Adipocyte (in vitro differentiated cells): ENCODE measurements around the gene NUDT19.
A peak's percentile ranks its signal among the peaks of the same experiment; 100 is the strongest.

Experiments used
- DNase-seq: peaks from one replicate; pipeline ENCODE4 v3.0.0-alpha.2; 2015; ENCODE audit warnings: low read depth
- H3K27me3 ChIP-seq: replicated peaks from 2 replicates; pipeline ENCODE4 v1.7.0; 2013; ENCODE audit warnings: mild to moderate bottlenecking, low read length, moderate library complexity; ENCODE audit not compliant: control insufficient read depth, insufficient read depth
- H3K36me3 ChIP-seq: 2 replicates; pipeline ENCODE4 v1.7.0; 2013; ENCODE audit warnings: low read length, mild to moderate bottlenecking, moderate library complexity; ENCODE audit not compliant: control insufficient read depth, insufficient read depth, severe bottlenecking
- H3K4me1 ChIP-seq: 2 replicates; pipeline ENCODE4 v1.7.0; 2013; ENCODE audit warnings: mild to moderate bottlenecking, low read length, moderate library complexity; ENCODE audit not compliant: control insufficient read depth, insufficient read depth
- H3K4me3 ChIP-seq: 2 replicates; pipeline ENCODE4 v1.7.0; 2013; ENCODE audit warnings: mild to moderate bottlenecking, low read length, moderate library complexity
- H3K9ac ChIP-seq: 2 replicates; pipeline ENCODE4 v1.7.0; 2013; ENCODE audit warnings: mild to moderate bottlenecking, low read length, moderate library complexity
- H3K9me3 ChIP-seq: 2 replicates; pipeline ENCODE4 v1.7.0; 2013; ENCODE audit warnings: mild to moderate bottlenecking, low read length, moderate library complexity; ENCODE audit not compliant: control insufficient read depth

The NUDT19 gene

DNA sequence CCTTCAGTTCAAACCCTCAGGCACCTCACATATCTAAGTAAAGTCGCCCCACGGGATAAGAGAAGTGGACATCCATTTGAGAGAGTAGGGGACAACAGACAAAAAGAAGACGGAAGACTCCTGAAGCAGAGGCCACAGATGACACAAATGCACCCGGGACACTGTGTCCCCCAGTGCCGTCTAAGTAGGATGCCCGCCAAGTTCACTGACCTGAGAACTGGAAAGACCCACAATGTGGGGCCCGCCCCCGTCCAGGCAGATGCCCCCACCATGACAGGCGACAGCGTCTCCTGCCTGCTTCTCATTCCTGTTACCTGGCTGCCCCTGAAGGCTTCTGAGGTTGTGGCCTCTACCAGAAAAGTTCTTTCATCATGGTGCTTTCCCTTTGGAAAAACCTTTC is 33.5 kb upstream of the NUDT19 start:
- no peak for DNase-seq
- Histone ChIP-seq H3K36me3 (peaks cover 17% of the 10 kb centered on the region), H3K9ac (no peak overlapping the region), H3K9me3 (no peaks in the 10 kb centered on the region), H3K27me3 (no peaks in the 10 kb centered on the region), H3K4me1 (peaks cover 14% of the 10 kb centered on the region), H3K4me3 (no peak overlapping the region)

DNA sequence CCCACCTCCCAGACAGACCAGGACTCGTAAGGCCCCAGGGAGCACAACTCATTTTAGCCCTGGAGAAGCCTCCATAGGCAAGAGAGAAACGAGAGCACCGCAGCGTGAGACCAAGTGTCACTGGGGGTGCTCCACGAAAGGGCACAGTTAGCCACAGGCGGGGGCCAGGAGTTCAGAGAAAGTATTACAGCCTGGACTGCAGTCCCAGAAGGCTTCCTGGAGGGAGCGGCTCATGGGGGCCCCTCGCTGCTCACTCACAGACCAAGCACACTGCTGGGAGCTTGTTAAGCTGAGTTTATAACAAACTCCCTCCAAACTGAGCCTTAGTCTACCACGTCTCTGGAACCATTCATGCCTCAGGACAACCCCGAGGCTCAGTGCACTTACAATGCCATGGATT is 33.1 kb upstream of the NUDT19 start:
- H3K4me3 ChIP-seq, result no peak overlapping the region
- peaks cover 17% of the 10 kb centered on the region for H3K36me3 ChIP-seq
- no peaks in the 10 kb centered on the region for H3K9me3 ChIP-seq
- no peak for DNase-seq
- no peaks in the 10 kb centered on the region for H3K27me3 ChIP-seq
- no peak overlapping the region for H3K9ac ChIP-seq
- peaks cover 11% of the 10 kb centered on the region for H3K4me1 ChIP-seq

- Histone ChIP-seq H3K27me3 (no peaks in the 10 kb centered on the region), H3K4me3 (no peak overlapping the region), H3K9me3 (no peaks in the 10 kb centered on the region)
These were observed 30.3 kb upstream of the NUDT19 start for GRCh38 chr19:32661318-32661717.

DNA sequence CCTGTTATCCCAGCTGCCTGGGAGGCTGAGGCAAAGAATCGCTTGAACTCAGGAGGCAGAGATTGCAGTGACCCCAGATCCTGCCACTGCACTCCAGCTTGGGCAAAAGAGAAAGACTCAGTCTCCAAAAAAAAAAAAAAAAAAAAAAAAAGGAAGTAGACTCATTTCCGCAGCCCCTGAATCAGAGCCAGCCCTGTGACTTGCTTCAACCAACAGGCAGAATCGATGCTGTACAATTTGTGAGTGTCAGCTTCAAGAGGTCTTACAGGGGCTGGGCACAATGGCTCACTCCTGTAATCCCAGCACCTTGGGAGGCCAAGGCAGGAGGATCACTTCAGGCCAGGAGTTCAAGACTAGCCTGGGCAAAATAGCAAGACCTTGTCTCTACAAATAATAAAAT is 29.4 kb upstream of the NUDT19 start:
- Histone ChIP-seq H3K27me3 (no peaks in the 10 kb centered on the region), H3K9ac (no peak overlapping the region), H3K36me3 (peaks cover 7% of the 10 kb centered on the region), H3K9me3 (no peaks in the 10 kb centered on the region), H3K4me1 (peaks cover 11% of the 10 kb centered on the region), H3K4me3 (no peak overlapping the region)
- DNase-seq, result no peak

More at GRCh38 chr19:32661318-32661717, 30.3 kb upstream of the NUDT19 start:
- peaks cover 10% of the 10 kb centered on the region for H3K36me3 ChIP-seq
- peaks cover 11% of the 10 kb centered on the region for H3K4me1 ChIP-seq
- H3K9ac ChIP-seq, result no peak overlapping the region
- DNase-seq, result no peak

DNA sequence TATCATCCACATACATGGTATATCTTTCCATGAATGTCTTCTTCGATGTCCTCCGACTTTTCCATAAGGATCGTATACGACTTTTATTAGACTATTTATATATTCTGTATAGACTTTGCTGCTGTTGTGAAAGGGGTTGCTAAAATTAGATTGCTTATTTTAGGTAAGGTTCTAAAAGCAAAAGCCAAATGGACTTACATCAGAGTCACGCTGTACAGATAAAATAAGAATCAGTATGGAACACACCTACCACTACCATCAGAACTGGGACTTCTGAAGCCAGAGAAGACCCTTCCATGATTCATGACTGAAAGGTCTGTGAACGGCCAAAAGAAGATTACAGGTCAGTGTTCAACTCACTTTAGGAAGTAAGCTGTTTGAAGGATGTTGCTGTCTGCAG is 25.5 kb upstream of the NUDT19 start:
- peaks cover 5% of the 10 kb centered on the region for H3K4me1 ChIP-seq
- H3K4me3 ChIP-seq, result no peak overlapping the region
- no peak overlapping the region for H3K9ac ChIP-seq
- H3K27me3 ChIP-seq, result no peaks in the 10 kb centered on the region
- H3K36me3 ChIP-seq, result no peaks in the 10 kb centered on the region
- DNase-seq, result no peak
- no peaks in the 10 kb centered on the region for H3K9me3 ChIP-seq

DNA sequence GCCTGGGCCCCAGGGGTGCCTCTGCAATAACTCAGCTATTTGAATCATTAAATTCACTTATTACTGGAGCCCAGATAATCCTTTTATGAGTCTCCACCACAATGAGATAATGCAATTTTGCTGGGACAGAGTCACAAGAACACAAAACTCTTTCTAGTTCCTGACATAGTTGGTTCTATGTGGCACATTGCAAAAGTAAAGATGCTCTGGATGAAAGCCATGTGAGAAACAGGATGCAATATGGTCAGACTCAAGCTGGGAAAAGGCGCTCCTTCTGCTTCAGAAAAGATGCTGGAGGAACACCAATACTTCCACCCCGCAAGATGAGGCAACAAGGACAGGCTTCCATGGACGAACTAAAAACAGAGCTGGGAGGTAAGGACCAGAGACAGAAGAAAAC is 22.3 kb upstream of the NUDT19 start:
- Histone ChIP-seq H3K27me3 (no peaks in the 10 kb centered on the region), H3K36me3 (no peaks in the 10 kb centered on the region), H3K4me1 (peaks cover 9% of the 10 kb centered on the region), H3K9me3 (no peaks in the 10 kb centered on the region), H3K4me3 (no peak overlapping the region), H3K9ac (no peak overlapping the region)
- DNase-seq, result no peak

- Histone ChIP-seq H3K9me3 (no peaks in the 10 kb centered on the region), H3K4me3 (no peak overlapping the region), H3K36me3 (no peaks in the 10 kb centered on the region), H3K27me3 (peaks cover 3% of the 10 kb centered on the region), H3K9ac (no peak overlapping the region), H3K4me1 (peaks cover 10% of the 10 kb centered on the region)
- no peak for DNase-seq
These were observed 19.6 kb upstream of the NUDT19 start for GRCh38 chr19:32671883-32672593.

DNA sequence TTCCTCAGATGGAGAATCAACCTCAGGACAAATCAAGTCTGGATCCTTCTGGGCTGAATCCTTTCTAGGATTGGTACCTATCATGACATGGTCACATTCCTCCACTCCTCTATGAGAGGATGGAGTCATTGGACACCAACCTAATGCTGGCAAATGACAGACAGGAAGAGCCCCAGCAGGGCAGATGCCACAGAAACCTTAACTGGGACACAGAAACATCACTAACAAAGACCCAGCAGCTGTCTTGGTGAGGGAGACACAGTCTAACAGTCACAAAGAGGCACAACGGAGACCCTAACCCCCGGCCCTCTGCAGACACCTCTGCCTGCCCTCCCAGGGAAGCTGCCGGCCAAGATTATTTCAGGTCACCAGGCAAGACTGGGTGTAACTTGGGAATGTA is 18.8 kb upstream of the NUDT19 start:
- Histone ChIP-seq H3K36me3 (no peaks in the 10 kb centered on the region), H3K27me3 (peaks cover 3% of the 10 kb centered on the region), H3K4me1 (peaks cover 10% of the 10 kb centered on the region), H3K9ac (no peak overlapping the region), H3K4me3 (no peak overlapping the region), H3K9me3 (no peaks in the 10 kb centered on the region)
- DNase-seq, result no peak

GRCh38 chr19:32673573-32673972 is 18.0 kb upstream of the NUDT19 start:
- Histone ChIP-seq H3K36me3 (no peaks in the 10 kb centered on the region), H3K4me3 (peak overlapping the region; percentile 91), H3K4me1 (peaks cover 10% of the 10 kb centered on the region), H3K27me3 (peaks cover 3% of the 10 kb centered on the region), H3K9ac (no peak overlapping the region), H3K9me3 (no peaks in the 10 kb centered on the region)
- DNase-seq, result no peak

DNA sequence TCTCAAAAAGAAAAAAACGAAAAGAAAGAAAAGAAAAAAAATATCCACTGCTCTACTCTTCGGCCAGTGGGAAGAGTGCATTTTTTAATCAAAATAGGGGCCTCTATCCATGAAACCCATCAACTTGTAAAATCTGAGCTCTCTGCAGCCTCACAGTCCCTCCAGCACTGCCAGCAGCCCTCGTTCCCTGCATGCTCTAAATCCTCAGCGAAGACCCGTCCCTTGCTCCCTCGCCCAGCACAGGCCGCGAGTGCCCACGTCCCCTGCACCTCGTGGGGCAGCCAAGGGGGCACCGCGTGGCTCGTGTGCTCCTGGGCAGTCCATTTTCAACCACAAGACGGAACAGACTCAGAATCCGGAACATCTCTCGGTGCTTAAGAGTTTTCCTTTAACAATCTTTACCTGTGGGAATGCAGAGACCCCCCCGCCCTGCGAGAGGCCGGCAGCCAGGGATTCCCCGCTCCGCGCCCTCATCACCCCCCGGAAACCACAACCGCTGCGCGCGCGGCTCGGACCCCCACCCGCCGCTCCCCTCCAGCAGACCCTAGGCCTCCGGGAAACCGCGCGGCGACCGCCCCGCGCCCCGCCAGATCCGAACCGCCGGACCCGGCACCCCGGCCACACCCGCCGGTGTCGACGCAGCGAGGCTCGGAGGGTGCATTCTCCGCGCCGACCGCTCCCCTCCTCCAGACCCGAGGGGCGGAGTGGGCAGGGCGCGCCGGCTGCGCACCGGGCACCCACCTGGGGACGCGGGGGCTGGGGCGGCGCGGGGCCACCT is 17.3 kb upstream of the NUDT19 start:
- H3K4me3 ChIP-seq, result peak overlapping the region; percentile 91
- peaks cover 3% of the 10 kb centered on the region for H3K27me3 ChIP-seq
- no peaks in the 10 kb centered on the region for H3K36me3 ChIP-seq
- no peaks in the 10 kb centered on the region for H3K9me3 ChIP-seq
- peaks cover 10% of the 10 kb centered on the region for H3K4me1 ChIP-seq
- peak; percentile 41 for DNase-seq
- H3K9ac ChIP-seq, result peak overlapping the region; percentile 88

- Histone ChIP-seq H3K36me3 (no peaks in the 10 kb centered on the region), H3K4me3 (peak within 1 kb of the TSS; percentile 91), H3K27me3 (peaks cover 3% of the 10 kb centered on the region), H3K9ac (peak within 1 kb of the TSS; percentile 88), H3K4me1 (peaks cover 10% of the 10 kb centered on the region), H3K9me3 (no peaks in the 10 kb centered on the region)
- peak; percentile 99 for DNase-seq
These were observed 16.5 kb upstream of the NUDT19 start, which contains the start of gene ANKRD27 for GRCh38 chr19:32674931-32675719. Gene ANKRD27 (minus strand): TSS chr19:32675180. CDS start chr19:32659015, 16,165 bp downstream.
